DOHH2 (cell line): ENCODE results near the gene CA9.

ENCODE experiments used
- H3F3A ChIP-seq: fragments of 200-600 bp; sonication (generic), shearing (Covaris generic); 2 replicates; pipeline ENCODE4 v1.6.0; 2016; ENCODE audit warnings: antibody characterized with exemption, mild to moderate bottlenecking; ENCODE audit not compliant: control insufficient read depth, insufficient read depth
- H3K27ac ChIP-seq: fragments of 200-600 bp; sonication (generic); 2 replicates; pipeline ENCODE4 v1.5.1; 2014; ENCODE audit warnings: low read depth, mild to moderate bottlenecking, low read length, moderate library complexity
- H3K27me3 ChIP-seq: fragments of 200-600 bp; sonication (generic); 2 replicates; pipeline ENCODE4 v1.6.1; 2014; ENCODE audit warnings: mild to moderate bottlenecking, low read length, mixed read lengths; ENCODE audit not compliant: control insufficient read depth
- H3K36me3 ChIP-seq: fragments of 200-600 bp; sonication (generic); 2 replicates; pipeline ENCODE4 v1.6.1; 2014; ENCODE audit warnings: mild to moderate bottlenecking, low read length, moderate library complexity, mixed read lengths; ENCODE audit not compliant: control insufficient read depth
- H3K4me1 ChIP-seq: fragments of 200-600 bp; sonication (generic); 2 replicates; pipeline ENCODE4 v1.6.1; 2014; ENCODE audit warnings: mild to moderate bottlenecking, low read length, mixed read lengths; ENCODE audit not compliant: control insufficient read depth
- H3K4me2 ChIP-seq: fragments of 200-600 bp; sonication (generic); 2 replicates; pipeline ENCODE4 v1.6.0; 2014; ENCODE audit warnings: mild to moderate bottlenecking, low read length, moderate library complexity
- H3K4me3 ChIP-seq: fragments of 200-600 bp; sonication (generic); 2 replicates; pipeline ENCODE4 v1.5.1; 2014; ENCODE audit warnings: mild to moderate bottlenecking, low read length, mixed read lengths
- H3K79me2 ChIP-seq: fragments of 200-600 bp; sonication (generic); 2 replicates; pipeline ENCODE4 v1.6.1; 2014; ENCODE audit warnings: mild to moderate bottlenecking, low read length, mixed read lengths; ENCODE audit not compliant: control insufficient read depth
- H3K9me2 ChIP-seq: fragments of 200-600 bp; sonication (generic); replicated peaks from 2 replicates; pipeline ENCODE4 v1.6.1; 2014; ENCODE audit warnings: mild to moderate bottlenecking, low read length, mixed read lengths; ENCODE audit not compliant: control insufficient read depth
- H3K9me3 ChIP-seq: fragments of 200-600 bp; sonication (generic); 2 replicates; pipeline ENCODE4 v1.6.1; 2014; ENCODE audit warnings: antibody characterized with exemption, low read length, mixed read lengths; ENCODE audit not compliant: control insufficient read depth, insufficient read depth
- H4K20me1 ChIP-seq: fragments of 200-600 bp; sonication (generic); 2 replicates; pipeline ENCODE4 v1.6.0; 2014; ENCODE audit warnings: low read depth, mild to moderate bottlenecking, antibody characterized with exemption, low read length, moderate library complexity; ENCODE audit not compliant: control insufficient read depth, insufficient read depth
- EZH2phosphoT487 ChIP-seq: fragments of 200-600 bp; sonication (generic); IDR thresholded peaks from 2 replicates; pipeline ENCODE4 v1.6.1; 2017; ENCODE audit warnings: borderline replicate concordance, mild to moderate bottlenecking, antibody characterized with exemption, low read length, moderate library complexity, mixed read lengths
- TF ChIP-seq, protein P1 (sequence below): fragments of 200-600 bp; sonication (generic); IDR thresholded peaks from one replicate; pipeline ENCODE4 v1.5.1; 2014; ENCODE audit warnings: antibody characterized with exemption, mild to moderate bottlenecking, low read depth, low read length; ENCODE audit not compliant: poor library complexity, severe bottlenecking

Gene CA9

DNA sequence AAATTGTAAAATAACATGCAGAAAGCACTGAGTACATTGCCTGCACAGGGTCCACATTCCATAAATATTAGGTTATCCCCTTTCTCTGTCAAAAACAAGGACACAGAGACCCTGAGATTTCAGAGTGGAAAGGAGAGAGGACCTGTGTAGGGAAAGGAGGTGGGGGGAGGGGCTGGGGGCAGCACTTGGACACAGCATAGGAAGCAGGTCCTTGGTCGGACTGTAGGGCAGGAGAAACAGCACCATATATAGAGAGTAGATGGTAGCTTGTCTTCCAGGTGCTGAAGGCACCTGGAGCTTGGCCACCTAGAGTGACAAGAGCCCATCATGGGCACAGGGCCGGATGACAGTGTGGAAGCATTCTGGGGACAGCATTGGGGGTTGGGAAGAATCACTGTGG lies 13.6 kb downstream of the CA9 start:
- Histone ChIP-seq H3K4me2 (peak overlapping the region; percentile 52), H3K27me3 (no peaks in the 10 kb centered on the region), H3K4me1 (peaks cover 49% of the 10 kb centered on the region), H3K4me3 (peak overlapping the region; percentile 32), H4K20me1 (no peaks in the 10 kb centered on the region), H3K36me3 (no peaks in the 10 kb centered on the region), H3K9me3 (no peaks in the 10 kb centered on the region), H3F3A (peaks cover 5% of the 10 kb centered on the region; the same call in 1 of the 2 replicates), H3K79me2 (no peaks in the 10 kb centered on the region), H3K9me2 (no peaks in the 10 kb centered on the region), H3K27ac (peak overlapping the region; percentile 47)
- no peak for TF ChIP-seq EZH2phosphoT487
- TF ChIP-seq, protein P1, sequence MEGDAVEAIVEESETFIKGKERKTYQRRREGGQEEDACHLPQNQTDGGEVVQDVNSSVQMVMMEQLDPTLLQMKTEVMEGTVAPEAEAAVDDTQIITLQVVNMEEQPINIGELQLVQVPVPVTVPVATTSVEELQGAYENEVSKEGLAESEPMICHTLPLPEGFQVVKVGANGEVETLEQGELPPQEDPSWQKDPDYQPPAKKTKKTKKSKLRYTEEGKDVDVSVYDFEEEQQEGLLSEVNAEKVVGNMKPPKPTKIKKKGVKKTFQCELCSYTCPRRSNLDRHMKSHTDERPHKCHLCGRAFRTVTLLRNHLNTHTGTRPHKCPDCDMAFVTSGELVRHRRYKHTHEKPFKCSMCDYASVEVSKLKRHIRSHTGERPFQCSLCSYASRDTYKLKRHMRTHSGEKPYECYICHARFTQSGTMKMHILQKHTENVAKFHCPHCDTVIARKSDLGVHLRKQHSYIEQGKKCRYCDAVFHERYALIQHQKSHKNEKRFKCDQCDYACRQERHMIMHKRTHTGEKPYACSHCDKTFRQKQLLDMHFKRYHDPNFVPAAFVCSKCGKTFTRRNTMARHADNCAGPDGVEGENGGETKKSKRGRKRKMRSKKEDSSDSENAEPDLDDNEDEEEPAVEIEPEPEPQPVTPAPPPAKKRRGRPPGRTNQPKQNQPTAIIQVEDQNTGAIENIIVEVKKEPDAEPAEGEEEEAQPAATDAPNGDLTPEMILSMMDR: no peak

DNA sequence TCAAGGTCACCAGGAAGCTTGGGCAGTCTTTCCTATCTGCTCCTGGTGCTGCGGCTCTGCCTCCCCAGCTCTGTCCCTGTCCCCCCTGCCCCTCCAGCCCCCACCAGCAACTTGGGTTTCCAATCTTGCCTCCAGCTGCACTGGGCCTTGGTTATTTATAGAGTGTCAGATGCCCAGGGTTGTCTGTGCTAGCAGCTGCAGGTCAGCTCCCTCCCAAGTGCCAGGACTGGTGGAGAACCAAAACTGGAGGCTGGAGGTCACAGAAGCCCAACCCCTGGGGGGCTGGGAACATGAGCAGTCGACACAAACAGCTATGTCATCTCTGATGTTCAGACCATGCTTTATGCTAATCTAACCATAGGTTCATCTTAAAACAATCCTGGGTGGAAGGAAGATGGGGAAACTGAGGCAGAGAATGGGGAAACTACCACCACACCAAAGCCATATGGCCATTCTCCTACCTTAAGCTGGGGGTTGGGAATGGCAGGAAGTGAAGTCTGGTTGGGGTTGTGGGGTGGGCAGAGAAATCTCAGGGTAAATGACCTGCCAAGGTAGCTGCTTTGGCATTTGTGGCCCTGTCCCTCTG lies 14.3 kb downstream of the CA9 start:
- no peaks in the 10 kb centered on the region for H3K36me3 ChIP-seq
- TF ChIP-seq EZH2phosphoT487: no peak
- TF ChIP-seq, protein P1: no peak
- peaks cover 49% of the 10 kb centered on the region for H3K4me1 ChIP-seq
- no peak overlapping the region for H3K27ac ChIP-seq
- peaks cover 8% of the 10 kb centered on the region; the same call in 1 of the 2 replicates for H3F3A ChIP-seq
- H3K9me2 ChIP-seq: no peaks in the 10 kb centered on the region
- H3K4me2 ChIP-seq: peak overlapping the region; percentile 52
- H3K79me2 ChIP-seq: no peaks in the 10 kb centered on the region
- H3K4me3 ChIP-seq: no peak overlapping the region
- H3K27me3 ChIP-seq: no peaks in the 10 kb centered on the region
- no peaks in the 10 kb centered on the region for H3K9me3 ChIP-seq
- no peaks in the 10 kb centered on the region for H4K20me1 ChIP-seq

DNA sequence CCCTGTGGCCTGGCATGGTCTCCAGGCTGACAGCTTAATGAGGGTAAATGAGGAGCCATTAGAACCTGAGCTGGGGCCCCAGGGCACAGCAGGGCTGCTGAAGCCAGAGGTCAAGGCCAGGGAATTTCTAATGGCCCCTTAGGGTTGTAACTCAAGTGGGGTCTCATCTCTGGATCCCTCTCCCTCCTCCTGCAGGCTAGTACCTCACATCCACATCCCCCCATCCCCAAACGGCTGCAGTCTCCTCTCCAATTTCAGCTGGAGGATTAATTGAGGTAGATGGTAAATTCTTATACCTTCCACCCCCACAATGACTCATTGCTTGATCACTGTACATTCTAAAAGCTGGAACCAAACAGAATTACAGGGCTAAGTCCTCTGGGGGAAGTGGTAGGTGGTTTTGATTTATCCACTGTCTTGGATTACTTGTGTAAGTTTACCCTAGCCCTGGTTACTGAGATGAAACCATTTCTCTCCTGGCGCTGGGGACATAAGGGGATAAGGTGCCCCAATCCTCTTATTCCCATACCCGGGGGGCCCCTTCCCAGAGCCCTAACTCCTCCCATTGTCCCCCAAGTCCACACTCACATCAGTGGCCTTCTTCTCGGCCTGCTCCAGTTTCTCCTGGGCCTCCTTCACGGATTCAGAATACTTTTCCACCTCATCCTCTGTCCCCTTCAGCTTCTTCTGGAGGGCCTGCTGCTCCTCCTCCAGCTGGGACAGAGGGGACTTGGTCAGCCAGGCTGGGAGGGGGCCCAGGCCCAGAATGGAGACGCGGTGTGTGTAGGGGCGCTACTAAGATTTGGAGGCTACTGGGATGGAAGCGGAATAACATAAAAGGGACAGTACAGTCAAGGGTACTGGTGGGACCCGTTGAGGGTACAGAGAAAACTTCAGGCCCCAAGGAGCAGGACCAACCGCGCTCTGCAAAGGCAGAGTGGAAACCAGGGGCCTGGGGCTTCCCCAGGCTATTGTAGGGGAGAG lies 15.1 kb downstream of the CA9 start:
- TF ChIP-seq, protein P1: no peak
- no peak for TF ChIP-seq EZH2phosphoT487
- peaks cover 8% of the 10 kb centered on the region; the same call in 1 of the 2 replicates for H3F3A ChIP-seq
- H3K4me3 ChIP-seq: no peak overlapping the region
- no peak overlapping the region for H3K27ac ChIP-seq
- no peaks in the 10 kb centered on the region for H3K36me3 ChIP-seq
- H3K4me1 ChIP-seq: peaks cover 49% of the 10 kb centered on the region
- H3K79me2 ChIP-seq: no peaks in the 10 kb centered on the region
- H3K9me3 ChIP-seq: no peaks in the 10 kb centered on the region
- no peaks in the 10 kb centered on the region for H4K20me1 ChIP-seq
- H3K4me2 ChIP-seq: no peak overlapping the region; the same call in 1 of the 2 replicates
- no peaks in the 10 kb centered on the region for H3K27me3 ChIP-seq
- H3K9me2 ChIP-seq: no peaks in the 10 kb centered on the region
